Neural progenitor cell (in vitro differentiated cells): ENCODE data around the gene TNIK.

Experiments
- CTCF ChIP-seq: fragments of 200-600 bp; sonication (generic); IDR thresholded peaks from 2 replicates; pipeline ENCODE4 v1.5.1; 2017; ENCODE audit warnings: antibody characterized with exemption, mild to moderate bottlenecking
- EZH2 ChIP-seq: fragments of 200-600 bp; sonication (generic); IDR thresholded peaks from 2 replicates; pipeline ENCODE4 v1.6.1; 2017; ENCODE audit warnings: antibody characterized with exemption, mild to moderate bottlenecking, moderate library complexity
- EZH2phosphoT487 ChIP-seq: fragments of 200-600 bp; sonication (generic); IDR thresholded peaks from 2 replicates; pipeline ENCODE4 v1.6.1; 2017; ENCODE audit warnings: antibody characterized with exemption

- TF ChIP-seq CTCF (no peak), EZH2 (no peak), EZH2phosphoT487 (no peak)
Measured at GRCh38 chr3:171481011-171481410, 20.8 kb upstream of the TNIK start.
